ENCODE measurements around the gene LRTM1.
A peak's percentile ranks its signal among the peaks of the same experiment; 100 is the strongest.

LRTM1 gene

GRCh38 chr3:54928046-54928770 is at the start of gene LRTM1:
Gene LRTM1, minus strand, starts transcription at chr3:54928059. Its CDS starts 148 bp downstream, at chr3:54927911.
- DNase-seq (ENCODE audit: low read depth), result no peak

- no peak for DNase-seq (ENCODE audit: low read depth)
Measured at GRCh38 chr3:54977439-54977838, 49.6 kb upstream of the LRTM1 start.

- no peak for DNase-seq (ENCODE audit: low read depth)
Measured at GRCh38 chr3:54970895-54971294, 43.0 kb upstream of the LRTM1 start.

GRCh38 chr3:54969652-54970051 is 41.8 kb upstream of the LRTM1 start:
- DNase-seq (ENCODE audit: low read depth), result no peak

- no peak for DNase-seq (ENCODE audit: low read depth)
Measured at GRCh38 chr3:54968546-54969172, 40.8 kb upstream of the LRTM1 start.

GRCh38 chr3:54967731-54968161 is 39.9 kb upstream of the LRTM1 start:
- no peak for DNase-seq (ENCODE audit: low read depth)

GRCh38 chr3:54966979-54967378 is 39.1 kb upstream of the LRTM1 start:
- no peak for DNase-seq (ENCODE audit: low read depth)

- DNase-seq (ENCODE audit: low read depth), result no peak
Measured at GRCh38 chr3:54965746-54966145, 37.9 kb upstream of the LRTM1 start.

- DNase-seq (ENCODE audit: low read depth), result no peak
Measured at GRCh38 chr3:54964081-54964480, 36.2 kb upstream of the LRTM1 start.

- no peak for DNase-seq (ENCODE audit: low read depth)
Measured at GRCh38 chr3:54963641-54964040, 35.8 kb upstream of the LRTM1 start.

GRCh38 chr3:54962200-54962599 is 34.3 kb upstream of the LRTM1 start:
- DNase-seq (ENCODE audit: low read depth), result no peak

GRCh38 chr3:54960701-54961100 is 32.8 kb upstream of the LRTM1 start:
- DNase-seq (ENCODE audit: low read depth), result no peak

- DNase-seq (ENCODE audit: low read depth), result no peak
Measured at GRCh38 chr3:54960082-54960481, 32.2 kb upstream of the LRTM1 start.

GRCh38 chr3:54957711-54958110 is 29.9 kb upstream of the LRTM1 start:
- DNase-seq (ENCODE audit: low read depth), result no peak

- no peak for DNase-seq (ENCODE audit: low read depth)
Measured at GRCh38 chr3:54955941-54956340, 28.1 kb upstream of the LRTM1 start.

GRCh38 chr3:54955496-54955895 is 27.6 kb upstream of the LRTM1 start:
- DNase-seq (ENCODE audit: low read depth), result no peak

GRCh38 chr3:54954521-54954920 is 26.7 kb upstream of the LRTM1 start:
- no peak for DNase-seq (ENCODE audit: low read depth)

- DNase-seq (ENCODE audit: low read depth), result peak; percentile 82
Measured at GRCh38 chr3:54954022-54954421, 26.2 kb upstream of the LRTM1 start.

GRCh38 chr3:54951405-54951804 is 23.5 kb upstream of the LRTM1 start:
- no peak for DNase-seq (ENCODE audit: low read depth)

- no peak for DNase-seq (ENCODE audit: low read depth)
Measured at GRCh38 chr3:54950391-54951003, 22.6 kb upstream of the LRTM1 start.

GRCh38 chr3:54949491-54950044 is 21.7 kb upstream of the LRTM1 start:
- no peak for DNase-seq (ENCODE audit: low read depth)

- no peak for DNase-seq (ENCODE audit: low read depth)
Measured at GRCh38 chr3:54941690-54942362, 14.0 kb upstream of the LRTM1 start.
